ENCODE measurements around the gene PAQR9. TPM values are rescaled to one million over a fixed set of nuclear protein-coding genes. Genes with fewer than 3 reads are reported as not detected.

Gene PAQR9
- polyA plus RNA-seq, 1 of the 3 experiments (the other 2 are of a cell fraction), result 0.16 TPM

GRCh38 chr3:142943870-142944269 lies 19.6 kb downstream of the PAQR9 start:
- DNase-seq, result no peak
- no peak overlapping the region for H2AFZ ChIP-seq (ENCODE audit: low read depth)
- no peak overlapping the region for H3K4me2 ChIP-seq
- no peak overlapping the region for H3K27ac ChIP-seq (ENCODE audit: low read depth in 2 of 2, low read length in 1 of 2)
- H3K9me2 ChIP-seq, result no peaks in the 10 kb centered on the region
- no peaks in the 10 kb centered on the region for H3K79me2 ChIP-seq (ENCODE audit: insufficient read depth)
- H3K9me3 ChIP-seq, result no peaks in the 10 kb centered on the region
- H3K9ac ChIP-seq, result no peak overlapping the region
- no peaks in the 10 kb centered on the region for H3K36me3 ChIP-seq (replicated peaks in 1 of 2; ENCODE audit: control insufficient read depth in 1 of 2, insufficient read depth in 2 of 2, low read length in 1 of 2)
- ChIA-PET POLR2A (no interaction called here), CTCF (interaction anchor here (1.2 to 1.4 kb wide), 3 partner anchors 11 to 115 kb away, joined by 4 to 6 read pairs (median 4); no protein-coding TSS in a partner anchor)
- no peak overlapping the region for H3K4me3 ChIP-seq (ENCODE audit: low read depth in 2 of 2, low read length in 1 of 2)
- peaks cover 0 to 10% of the 10 kb centered on the region in 2 experiments; a peak in 1 of 4 replicates for H3K4me1 ChIP-seq (ENCODE audit: control insufficient read depth in 1 of 2, insufficient read depth in 2 of 2, low read depth in 1 of 2, low read length in 1 of 2)
- no peak for TF ChIP-seq POLR2AphosphoS5 (IDR thresholded peaks at IDR 0.05; ENCODE audit: low read depth, low read length)
- TF ChIP-seq TEAD4 (IDR thresholded peaks at IDR 0.05; ENCODE audit: borderline replicate concordance, insufficient read depth), result no peak
- TF ChIP-seq ELF1 (IDR thresholded peaks at IDR 0.05), result no peak
- TF ChIP-seq NRF1 (IDR thresholded peaks at IDR 0.05; ENCODE audit: low read depth, low read length), result no peak
- TF ChIP-seq, protein P1, sequence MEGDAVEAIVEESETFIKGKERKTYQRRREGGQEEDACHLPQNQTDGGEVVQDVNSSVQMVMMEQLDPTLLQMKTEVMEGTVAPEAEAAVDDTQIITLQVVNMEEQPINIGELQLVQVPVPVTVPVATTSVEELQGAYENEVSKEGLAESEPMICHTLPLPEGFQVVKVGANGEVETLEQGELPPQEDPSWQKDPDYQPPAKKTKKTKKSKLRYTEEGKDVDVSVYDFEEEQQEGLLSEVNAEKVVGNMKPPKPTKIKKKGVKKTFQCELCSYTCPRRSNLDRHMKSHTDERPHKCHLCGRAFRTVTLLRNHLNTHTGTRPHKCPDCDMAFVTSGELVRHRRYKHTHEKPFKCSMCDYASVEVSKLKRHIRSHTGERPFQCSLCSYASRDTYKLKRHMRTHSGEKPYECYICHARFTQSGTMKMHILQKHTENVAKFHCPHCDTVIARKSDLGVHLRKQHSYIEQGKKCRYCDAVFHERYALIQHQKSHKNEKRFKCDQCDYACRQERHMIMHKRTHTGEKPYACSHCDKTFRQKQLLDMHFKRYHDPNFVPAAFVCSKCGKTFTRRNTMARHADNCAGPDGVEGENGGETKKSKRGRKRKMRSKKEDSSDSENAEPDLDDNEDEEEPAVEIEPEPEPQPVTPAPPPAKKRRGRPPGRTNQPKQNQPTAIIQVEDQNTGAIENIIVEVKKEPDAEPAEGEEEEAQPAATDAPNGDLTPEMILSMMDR (IDR thresholded peaks at IDR 0.05), result no peak
- TF ChIP-seq FOSL2 (IDR thresholded peaks at IDR 0.05; ENCODE audit: borderline replicate concordance, low read depth), result no peak
- TF ChIP-seq GATA2 (CRISPR knock-in tag; IDR thresholded peaks at IDR 0.05), result no peak
- no peak for TF ChIP-seq TAF1 (IDR thresholded peaks at IDR 0.05; ENCODE audit: borderline replicate concordance, low read depth, low read length)
- TF ChIP-seq CHD2 (IDR thresholded peaks at IDR 0.05; ENCODE audit: low read length, partially characterized antibody), result no peak
- TF ChIP-seq YY1 (IDR thresholded peaks at IDR 0.05; ENCODE audit: low read depth), result no peak
- TF ChIP-seq MAX (IDR thresholded peaks at IDR 0.05; ENCODE audit: low read depth), result no peak
- no peaks in the 10 kb centered on the region for H3K27me3 ChIP-seq (ENCODE audit: insufficient read depth)
- peaks cover 6% of the 10 kb centered on the region for H3F3A ChIP-seq (replicated peaks; ENCODE audit: insufficient read depth)
- H4K20me1 ChIP-seq (ENCODE audit: insufficient read depth), result no peaks in the 10 kb centered on the region

DNA sequence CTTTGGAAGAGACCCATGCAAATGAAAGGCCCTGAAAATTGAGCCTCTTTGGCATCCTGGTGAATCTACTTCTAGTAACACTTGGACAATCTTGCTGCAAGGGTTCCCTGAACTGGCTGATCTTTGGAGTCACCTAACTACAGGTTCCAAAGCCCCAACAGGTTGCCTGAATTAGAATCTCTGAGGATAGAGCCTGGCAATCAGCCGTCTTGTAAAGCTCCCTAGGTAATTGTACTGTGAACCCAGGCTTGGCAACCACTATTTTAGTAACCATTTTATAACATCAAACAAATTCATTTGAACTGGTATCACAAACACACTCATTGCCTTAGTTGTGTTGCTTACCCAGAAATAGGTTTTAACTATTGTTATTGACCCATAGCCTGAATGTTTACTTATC lies 20.1 kb downstream of the PAQR9 start:
- ChIA-PET CTCF (interaction anchor here (1.2 kb wide), 1 partner anchor 115 kb away, joined by 4 read pairs; no protein-coding TSS in a partner anchor), POLR2A (no interaction called here)
- Histone ChIP-seq H2AFZ (ENCODE audit: low read depth) (no peak overlapping the region), H3K27ac (ENCODE audit: low read depth in 2 of 2, low read length in 1 of 2) (no peak overlapping the region), H4K20me1 (ENCODE audit: insufficient read depth) (no peaks in the 10 kb centered on the region), H3K4me1 (ENCODE audit: control insufficient read depth in 1 of 2, insufficient read depth in 2 of 2, low read depth in 1 of 2, low read length in 1 of 2) (peaks cover 0 to 10% of the 10 kb centered on the region in 2 experiments; a peak in 1 of 4 replicates), H3K4me3 (ENCODE audit: low read depth in 2 of 2, low read length in 1 of 2) (no peak overlapping the region), H3K79me2 (ENCODE audit: insufficient read depth) (no peaks in the 10 kb centered on the region), H3K9me3 (no peaks in the 10 kb centered on the region), H3K36me3 (replicated peaks in 1 of 2; ENCODE audit: control insufficient read depth in 1 of 2, insufficient read depth in 2 of 2, low read length in 1 of 2) (no peaks in the 10 kb centered on the region), H3K9me2 (no peaks in the 10 kb centered on the region), H3K9ac (no peak overlapping the region), H3F3A (replicated peaks; ENCODE audit: insufficient read depth) (peaks cover 6% of the 10 kb centered on the region), H3K27me3 (ENCODE audit: insufficient read depth) (no peaks in the 10 kb centered on the region), H3K4me2 (no peak overlapping the region)
- 67% methylated on average over 1 of the region's 1 CpG for WGBS (ENCODE audit: low lambda C conversion rate)
- no peak for DNase-seq
- TF ChIP-seq NFIC (IDR thresholded peaks at IDR 0.05; ENCODE audit: borderline replicate concordance), result no peak
- no peak for TF ChIP-seq REST (IDR thresholded peaks at IDR 0.05; ENCODE audit: low read depth, low read length)

All from SK-N-SH (cell line).